Type B pancreatic cell (in vitro differentiated cells): ENCODE measurements around the gene TEX35. TPM values are rescaled to one million over a fixed set of nuclear protein-coding genes. Genes with fewer than 3 reads are reported as not detected.
A peak's percentile ranks its signal among the peaks of the same experiment; 100 is the strongest.

Experiments
- DNase-seq: peaks from one replicate; pipeline ENCODE4 v3.0.0; 2021; ENCODE audit warnings: mixed read lengths; ENCODE audit not compliant: unreplicated experiment; ENCODE audit errors: extremely low spot score
- H3K27ac Mint-ChIP-seq: 2 replicates; pipeline ENCODE4 v1.8.0; 2021; ENCODE audit warnings: mild to moderate bottlenecking, mixed read lengths
- H3K27me3 Mint-ChIP-seq: 2 replicates; pipeline ENCODE4 v1.8.0; 2021; ENCODE audit warnings: mixed read lengths
- H3K36me3 Mint-ChIP-seq: 2 replicates; pipeline ENCODE4 v1.8.0; 2021; ENCODE audit warnings: mixed read lengths
- H3K4me1 Mint-ChIP-seq: one replicate; pipeline ENCODE4 v1.8.0; 2021; ENCODE audit warnings: mixed read lengths; ENCODE audit not compliant: unreplicated experiment
- H3K4me3 Mint-ChIP-seq: 2 replicates; pipeline ENCODE4 v1.8.0; 2021; ENCODE audit warnings: mild to moderate bottlenecking, mixed read lengths
- H3K9me3 Mint-ChIP-seq: 2 replicates; pipeline ENCODE4 v1.8.0; 2021; ENCODE audit warnings: mixed read lengths
- CTCF ChIP-seq: fragments of 200-600 bp; sonication (generic); conservative IDR thresholded peaks from 2 replicates; pipeline ENCODE4 v1.5.0; 2021; ENCODE audit warnings: antibody characterized with exemption, mild to moderate bottlenecking
- total RNA-seq: library from RNA; stranded (reverse); gene quantifications from 2 replicates; pipeline ENCODE4 v1.2.1, GENCODE V29; 2021; ENCODE audit warnings: low replicate concordance

Gene TEX35
- total RNA-seq, 1 donor from 2014 or later, result not detected

- TF ChIP-seq CTCF, result no peak
- Mint-ChIP-seq H3K9me3 (no peaks in the 10 kb centered on the region), H3K27me3 (no peaks in the 10 kb centered on the region), H3K36me3 (no peaks in the 10 kb centered on the region), H3K4me1 (peaks cover 1% of the 10 kb centered on the region), H3K4me3 (no peak overlapping the region), H3K27ac (no peak overlapping the region)
- no peak for DNase-seq
Measured at GRCh38 chr1:178506669-178507068, 6.2 kb upstream of the TEX35 start.

GRCh38 chr1:178509414-178510007 lies 3.4 kb upstream of the TEX35 start:
- Mint-ChIP-seq H3K27ac (no peak overlapping the region), H3K27me3 (no peaks in the 10 kb centered on the region), H3K4me3 (no peak overlapping the region), H3K9me3 (no peaks in the 10 kb centered on the region), H3K36me3 (no peaks in the 10 kb centered on the region), H3K4me1 (no peaks in the 10 kb centered on the region)
- no peak for DNase-seq
- no peak for TF ChIP-seq CTCF

- H3K9me3 Mint-ChIP-seq, result no peaks in the 10 kb centered on the region
- TF ChIP-seq CTCF, result no peak
- H3K36me3 Mint-ChIP-seq, result no peaks in the 10 kb centered on the region
- H3K27ac Mint-ChIP-seq, result no peak overlapping the region
- no peak for DNase-seq
- no peaks in the 10 kb centered on the region for H3K4me1 Mint-ChIP-seq
- H3K4me3 Mint-ChIP-seq, result no peak overlapping the region
- no peaks in the 10 kb centered on the region for H3K27me3 Mint-ChIP-seq
Measured at GRCh38 chr1:178510155-178510554, 2.8 kb upstream of the TEX35 start.

GRCh38 chr1:178513278-178513983 lies 522 bp downstream of the TEX35 start:
- Mint-ChIP-seq H3K36me3 (no peaks in the 10 kb centered on the region), H3K4me1 (no peaks in the 10 kb centered on the region), H3K27ac (no peak overlapping the region), H3K9me3 (no peaks in the 10 kb centered on the region), H3K27me3 (no peaks in the 10 kb centered on the region), H3K4me3 (no peak overlapping the region)
- DNase-seq, result no peak
- peak; percentile 32 for TF ChIP-seq CTCF

GRCh38 chr1:178516110-178516509 lies 3.2 kb downstream of the TEX35 start:
- no peak for DNase-seq
- peaks cover 4% of the 10 kb centered on the region for H3K4me1 Mint-ChIP-seq
- H3K27me3 Mint-ChIP-seq, result no peaks in the 10 kb centered on the region
- H3K4me3 Mint-ChIP-seq, result no peak overlapping the region
- H3K36me3 Mint-ChIP-seq, result no peaks in the 10 kb centered on the region
- H3K9me3 Mint-ChIP-seq, result peaks cover 4% of the 10 kb centered on the region
- H3K27ac Mint-ChIP-seq, result no peak overlapping the region
- no peak for TF ChIP-seq CTCF
